Neural cell (in vitro differentiated cells): Measurements from ENCODE around the gene SLC24A3. TPM values are rescaled to one million over a fixed set of nuclear protein-coding genes. Genes with fewer than 3 reads are reported as not detected.

ENCODE experiments used
- H2AFZ ChIP-seq: fragments of 200-600, 300-800 bp; sonication (generic), shearing (Covaris generic); 2 replicates; pipeline ENCODE4 v1.6.0; 2014; ENCODE audit warnings: low read depth, mild to moderate bottlenecking, antibody characterized with exemption, low read length, moderate library complexity
- H3F3A ChIP-seq: fragments of 200-600 bp; shearing (Covaris generic); 2 replicates; pipeline ENCODE4 v1.6.1; 2016; ENCODE audit warnings: mild to moderate bottlenecking, moderate library complexity, mixed read lengths, antibody characterized with exemption, low read length; ENCODE audit not compliant: insufficient read depth, poor library complexity, severe bottlenecking
- H3K27ac ChIP-seq: fragments of 200-600, 300-800 bp; sonication (generic), shearing (Covaris generic); 2 replicates; pipeline ENCODE4 v1.5.1; 2014; ENCODE audit warnings: mild to moderate bottlenecking, low read length, moderate library complexity
- H3K27me3 ChIP-seq: fragments of 300-800, 200-600 bp; sonication (generic), shearing (Covaris generic); 2 replicates; pipeline ENCODE4 v1.6.0; 2014; ENCODE audit warnings: mild to moderate bottlenecking, low read depth, low read length, moderate library complexity; ENCODE audit not compliant: insufficient read depth
- H3K36me3 ChIP-seq: fragments of 300-800, 200-600 bp; sonication (generic), shearing (Covaris generic); 2 replicates; pipeline ENCODE4 v1.5.1; 2014; ENCODE audit warnings: mild to moderate bottlenecking, antibody characterized with exemption, low read length, moderate library complexity; ENCODE audit not compliant: insufficient read depth
- H3K4me2 ChIP-seq: fragments of 300-800, 200-600 bp; sonication (generic), shearing (Covaris generic); 2 replicates; pipeline ENCODE4 v1.6.0; 2014; ENCODE audit warnings: mild to moderate bottlenecking, low read length
- H3K4me3 ChIP-seq: fragments of 300-800, 200-600 bp; sonication (generic), shearing (Covaris generic); 2 replicates; pipeline ENCODE4 v1.5.1; 2014; ENCODE audit warnings: mild to moderate bottlenecking, low read length, moderate library complexity
- H3K79me2 ChIP-seq: fragments of 200-600 bp; shearing (Covaris generic); replicated peaks from 2 replicates; pipeline ENCODE4 v1.6.0; 2014; ENCODE audit warnings: mild to moderate bottlenecking, low read length, moderate library complexity; ENCODE audit not compliant: insufficient read depth
- H3K9ac ChIP-seq: fragments of 300-800, 200-600 bp; sonication (generic), shearing (Covaris generic); 2 replicates; pipeline ENCODE4 v1.6.1; 2016; ENCODE audit warnings: mild to moderate bottlenecking, low read length, mixed read lengths
- H3K9me2 ChIP-seq: fragments of 200-600 bp; shearing (Covaris generic); 2 replicates; pipeline ENCODE4 v1.6.1; 2016; ENCODE audit warnings: mild to moderate bottlenecking, low read length, mixed read lengths; ENCODE audit not compliant: insufficient read depth
- H3K9me3 ChIP-seq: fragments of 200-600, 300-800 bp; sonication (generic), shearing (Covaris generic); 2 replicates; pipeline ENCODE4 v1.6.1; 2016; ENCODE audit warnings: mild to moderate bottlenecking, mixed run types, low read length, moderate library complexity, mixed read lengths
- H4K20me1 ChIP-seq: fragments of 200-600 bp; shearing (Covaris generic); 2 replicates; pipeline ENCODE4 v1.6.1; 2016; ENCODE audit warnings: mild to moderate bottlenecking, mixed run types; ENCODE audit not compliant: insufficient read depth
- EP300 ChIP-seq: fragments of 450-650 bp; conservative IDR thresholded peaks from 2 replicates; pipeline ENCODE4 v1.6.1; 2014; ENCODE audit warnings: antibody characterized with exemption, mild to moderate bottlenecking, moderate library complexity; ENCODE audit not compliant: poor library complexity, severe bottlenecking
- EZH2 ChIP-seq: fragments of 200-600, 300-800 bp; shearing (Covaris generic), sonication (generic); IDR thresholded peaks from 2 replicates; pipeline ENCODE4 v1.6.1; 2014; ENCODE audit warnings: antibody characterized with exemption, low read length, borderline replicate concordance, mild to moderate bottlenecking; ENCODE audit not compliant: insufficient read depth, poor library complexity, severe bottlenecking
- MXI1 ChIP-seq: fragments of 450-650 bp; conservative IDR thresholded peaks from 2 replicates; pipeline ENCODE4 v1.6.1; 2014; ENCODE audit warnings: antibody characterized with exemption, mild to moderate bottlenecking; ENCODE audit not compliant: poor library complexity, severe bottlenecking
- POLR2AphosphoS5 ChIP-seq: IDR thresholded peaks from 2 replicates; pipeline ENCODE4 v1.6.1; 2012
- RAD21 ChIP-seq: fragments of 450-650 bp; conservative IDR thresholded peaks from 2 replicates; pipeline ENCODE4 v1.6.1; 2014; ENCODE audit warnings: antibody characterized with exemption, mild to moderate bottlenecking, moderate library complexity
- SMC3 ChIP-seq: fragments of 450-650 bp; conservative IDR thresholded peaks from 2 replicates; pipeline ENCODE4 v1.6.1; 2014; ENCODE audit warnings: antibody characterized with exemption, mild to moderate bottlenecking, moderate library complexity; ENCODE audit not compliant: poor library complexity
- TAF1 ChIP-seq: IDR thresholded peaks from 2 replicates; pipeline ENCODE4 v1.6.1; 2012; ENCODE audit warnings: low read depth
- polyA plus RNA-seq: library from polyadenylated mRNA; depleted of rRNA; stranded (reverse); fragments of >200 nt; gene quantifications from 2 replicates; pipeline ENCODE4 v1.2.3, GENCODE V29; 2014
- TF ChIP-seq, protein P1 (sequence below): fragments of 450-650 bp; IDR thresholded peaks from 2 replicates; pipeline ENCODE4 v1.5.1; 2014; ENCODE audit warnings: antibody characterized with exemption, mild to moderate bottlenecking, moderate library complexity; ENCODE audit not compliant: poor library complexity, severe bottlenecking
- TF ChIP-seq, protein P2 (sequence below): IDR thresholded peaks from 2 replicates; pipeline ENCODE4 v1.6.1; 2012; ENCODE audit warnings: borderline replicate concordance

The SLC24A3 gene
- polyA plus RNA-seq, 1 donor from 2014 or later: 6.5 TPM

GRCh38 chr20:19508449-19508848 is 296.0 kb downstream of the SLC24A3 start:
- no peaks in the 10 kb centered on the region for H3K79me2 ChIP-seq
- H3K4me3 ChIP-seq: peak overlapping the region; percentile 45
- TF ChIP-seq, protein P1, sequence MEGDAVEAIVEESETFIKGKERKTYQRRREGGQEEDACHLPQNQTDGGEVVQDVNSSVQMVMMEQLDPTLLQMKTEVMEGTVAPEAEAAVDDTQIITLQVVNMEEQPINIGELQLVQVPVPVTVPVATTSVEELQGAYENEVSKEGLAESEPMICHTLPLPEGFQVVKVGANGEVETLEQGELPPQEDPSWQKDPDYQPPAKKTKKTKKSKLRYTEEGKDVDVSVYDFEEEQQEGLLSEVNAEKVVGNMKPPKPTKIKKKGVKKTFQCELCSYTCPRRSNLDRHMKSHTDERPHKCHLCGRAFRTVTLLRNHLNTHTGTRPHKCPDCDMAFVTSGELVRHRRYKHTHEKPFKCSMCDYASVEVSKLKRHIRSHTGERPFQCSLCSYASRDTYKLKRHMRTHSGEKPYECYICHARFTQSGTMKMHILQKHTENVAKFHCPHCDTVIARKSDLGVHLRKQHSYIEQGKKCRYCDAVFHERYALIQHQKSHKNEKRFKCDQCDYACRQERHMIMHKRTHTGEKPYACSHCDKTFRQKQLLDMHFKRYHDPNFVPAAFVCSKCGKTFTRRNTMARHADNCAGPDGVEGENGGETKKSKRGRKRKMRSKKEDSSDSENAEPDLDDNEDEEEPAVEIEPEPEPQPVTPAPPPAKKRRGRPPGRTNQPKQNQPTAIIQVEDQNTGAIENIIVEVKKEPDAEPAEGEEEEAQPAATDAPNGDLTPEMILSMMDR: no peak
- TF ChIP-seq MXI1 (peak; percentile 40), RAD21 (peak; percentile 37), EP300 (peak; percentile 47), TAF1 (no peak)
- TF ChIP-seq, protein P2, sequence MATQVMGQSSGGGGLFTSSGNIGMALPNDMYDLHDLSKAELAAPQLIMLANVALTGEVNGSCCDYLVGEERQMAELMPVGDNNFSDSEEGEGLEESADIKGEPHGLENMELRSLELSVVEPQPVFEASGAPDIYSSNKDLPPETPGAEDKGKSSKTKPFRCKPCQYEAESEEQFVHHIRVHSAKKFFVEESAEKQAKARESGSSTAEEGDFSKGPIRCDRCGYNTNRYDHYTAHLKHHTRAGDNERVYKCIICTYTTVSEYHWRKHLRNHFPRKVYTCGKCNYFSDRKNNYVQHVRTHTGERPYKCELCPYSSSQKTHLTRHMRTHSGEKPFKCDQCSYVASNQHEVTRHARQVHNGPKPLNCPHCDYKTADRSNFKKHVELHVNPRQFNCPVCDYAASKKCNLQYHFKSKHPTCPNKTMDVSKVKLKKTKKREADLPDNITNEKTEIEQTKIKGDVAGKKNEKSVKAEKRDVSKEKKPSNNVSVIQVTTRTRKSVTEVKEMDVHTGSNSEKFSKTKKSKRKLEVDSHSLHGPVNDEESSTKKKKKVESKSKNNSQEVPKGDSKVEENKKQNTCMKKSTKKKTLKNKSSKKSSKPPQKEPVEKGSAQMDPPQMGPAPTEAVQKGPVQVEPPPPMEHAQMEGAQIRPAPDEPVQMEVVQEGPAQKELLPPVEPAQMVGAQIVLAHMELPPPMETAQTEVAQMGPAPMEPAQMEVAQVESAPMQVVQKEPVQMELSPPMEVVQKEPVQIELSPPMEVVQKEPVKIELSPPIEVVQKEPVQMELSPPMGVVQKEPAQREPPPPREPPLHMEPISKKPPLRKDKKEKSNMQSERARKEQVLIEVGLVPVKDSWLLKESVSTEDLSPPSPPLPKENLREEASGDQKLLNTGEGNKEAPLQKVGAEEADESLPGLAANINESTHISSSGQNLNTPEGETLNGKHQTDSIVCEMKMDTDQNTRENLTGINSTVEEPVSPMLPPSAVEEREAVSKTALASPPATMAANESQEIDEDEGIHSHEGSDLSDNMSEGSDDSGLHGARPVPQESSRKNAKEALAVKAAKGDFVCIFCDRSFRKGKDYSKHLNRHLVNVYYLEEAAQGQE: peak; percentile 45
- no peak overlapping the region for H2AFZ ChIP-seq
- no peaks in the 10 kb centered on the region for H3K36me3 ChIP-seq
- peak overlapping the region; percentile 72 for H3K27ac ChIP-seq
- H3K27me3 ChIP-seq: no peaks in the 10 kb centered on the region
- peak overlapping the region; percentile 52 for H3K4me2 ChIP-seq
- H3K9me2 ChIP-seq: no peaks in the 10 kb centered on the region
- H3K9ac ChIP-seq: peak overlapping the region; percentile 24
- H3F3A ChIP-seq: no peaks in the 10 kb centered on the region
- no peaks in the 10 kb centered on the region for H4K20me1 ChIP-seq
- H3K9me3 ChIP-seq: no peaks in the 10 kb centered on the region

GRCh38 chr20:19510611-19511010 is 298.2 kb downstream of the SLC24A3 start:
- Histone ChIP-seq H3K9ac (no peak overlapping the region), H3K9me3 (no peaks in the 10 kb centered on the region), H3K79me2 (no peaks in the 10 kb centered on the region), H3K9me2 (no peaks in the 10 kb centered on the region), H2AFZ (no peak overlapping the region), H3K27me3 (no peaks in the 10 kb centered on the region), H3K27ac (no peak overlapping the region), H3F3A (no peaks in the 10 kb centered on the region), H3K36me3 (no peaks in the 10 kb centered on the region), H3K4me3 (no peak overlapping the region), H3K4me2 (no peak overlapping the region), H4K20me1 (no peaks in the 10 kb centered on the region)
- no peak for TF ChIP-seq POLR2AphosphoS5
- TF ChIP-seq TAF1: no peak
- TF ChIP-seq, protein P1: no peak
- no peak for TF ChIP-seq EP300
- TF ChIP-seq EZH2: no peak
- TF ChIP-seq MXI1: no peak
- no peak for TF ChIP-seq RAD21
- TF ChIP-seq SMC3: no peak
- TF ChIP-seq, protein P2: no peak
